GM20000 (cell line): ENCODE data around the gene PLOD1.
"Not testable (repeated sequence)": the region's sequence is repeated elsewhere in the genome, so short reads cannot be mapped to it uniquely, and the experiment has no call there.

Source experiments
- DNase-seq: peaks from one replicate; pipeline ENCODE4 v3.0.0; 2012; ENCODE audit warnings: low spot score
- CTCF ChIP-seq: IDR thresholded peaks from 2 replicates; pipeline ENCODE4 v1.5.1; 2012; ENCODE audit warnings: mild to moderate bottlenecking, control low read depth; ENCODE audit errors: extremely low read depth, missing control alignments

Gene PLOD1

GRCh38 chr1:11919621-11920020 is 14.9 kb upstream of the PLOD1 start:
- no peak for DNase-seq
- TF ChIP-seq CTCF: no peak

- no peak for TF ChIP-seq CTCF
- DNase-seq: no peak
These were observed 14.1 kb upstream of the PLOD1 start for GRCh38 chr1:11920239-11920903.

- no peak for DNase-seq
- no peak for TF ChIP-seq CTCF
These were observed 13.5 kb upstream of the PLOD1 start for GRCh38 chr1:11921022-11921421.

- DNase-seq: no peak
- no peak for TF ChIP-seq CTCF
These were observed 11.3 kb upstream of the PLOD1 start for GRCh38 chr1:11923069-11923826.

- TF ChIP-seq CTCF: no peak
- no peak for DNase-seq
These were observed 10.7 kb upstream of the PLOD1 start for GRCh38 chr1:11923827-11924113.

GRCh38 chr1:11924334-11925195 is 10.0 kb upstream of the PLOD1 start:
- peak; percentile 64 for DNase-seq
- TF ChIP-seq CTCF: no peak

GRCh38 chr1:11925196-11925937 is 9.2 kb upstream of the PLOD1 start:
- DNase-seq: not testable (repeated sequence)
